T47D (cell line): ENCODE results near the gene TTC3.
A peak's percentile ranks its signal among the peaks of the same experiment; 100 is the strongest.
"Not testable (repeated sequence)": the region's sequence is repeated elsewhere in the genome, so short reads cannot be mapped to it uniquely, and the experiment has no call there.

Source experiments
- DNase-seq, 2 experiments: peaks; one replicate each; pipeline versions ENCODE4 v3.0.0 to v3.0.0-alpha.2; 2011 to 2012; ENCODE audit warnings: low read depth in 1 of 2, low spot score in 1 of 2
- JUND ChIP-seq: IDR thresholded peaks from 2 replicates; pipeline ENCODE4 v1.6.1; 2012; ENCODE audit warnings: low read depth
- in situ Hi-C: cut with HindIII; loops from 2 replicates; pipeline ENCODE4 v1.10.0; 2016; ENCODE audit warnings: low sequenced_read_pairs, low pct_unique_long_range_greater_than_20kb

The TTC3 gene

DNA sequence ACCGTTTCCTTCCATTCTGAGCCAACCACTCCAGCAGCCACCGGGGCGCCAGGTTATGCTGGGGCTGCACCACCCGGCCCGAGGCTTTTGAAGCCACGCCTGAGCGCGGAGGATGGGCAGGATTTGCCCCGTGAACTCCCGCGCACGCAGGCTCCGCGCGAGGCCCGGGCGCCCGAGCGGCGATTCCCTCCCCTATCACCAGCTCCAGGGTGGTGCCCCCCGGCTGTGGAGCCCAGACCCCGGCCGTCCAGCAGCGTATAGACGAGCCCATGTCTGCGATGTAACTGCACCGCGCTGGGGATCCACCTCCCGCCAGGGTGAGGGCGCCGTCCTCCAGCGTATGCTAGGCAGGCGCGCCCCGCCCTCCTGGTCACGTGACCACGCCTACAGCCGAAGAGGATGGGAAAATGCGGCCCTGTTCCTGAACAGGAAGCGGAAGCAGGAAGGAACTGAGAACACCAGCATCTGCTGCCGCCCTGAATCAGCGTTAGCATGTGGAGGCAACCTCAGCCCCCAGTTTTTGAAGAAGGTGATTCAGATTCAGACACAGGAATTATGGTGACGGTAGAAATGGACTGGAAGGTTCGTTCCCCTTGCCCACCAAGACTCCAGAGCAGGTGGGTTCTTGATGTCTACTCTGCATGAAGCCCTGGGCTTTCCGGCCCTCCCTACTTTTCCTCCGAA, 148.1 kb downstream of the TTC3 start:
- DNase-seq, result peak; percentile 37 to 81
- no peak for TF ChIP-seq JUND
- in situ Hi-C loops, result no loop called here

- in situ Hi-C loops, DNase-seq: not testable (repeated sequence)
Measured at GRCh38 chr21:37222248-37222647, 149.2 kb downstream of the TTC3 start.

DNA sequence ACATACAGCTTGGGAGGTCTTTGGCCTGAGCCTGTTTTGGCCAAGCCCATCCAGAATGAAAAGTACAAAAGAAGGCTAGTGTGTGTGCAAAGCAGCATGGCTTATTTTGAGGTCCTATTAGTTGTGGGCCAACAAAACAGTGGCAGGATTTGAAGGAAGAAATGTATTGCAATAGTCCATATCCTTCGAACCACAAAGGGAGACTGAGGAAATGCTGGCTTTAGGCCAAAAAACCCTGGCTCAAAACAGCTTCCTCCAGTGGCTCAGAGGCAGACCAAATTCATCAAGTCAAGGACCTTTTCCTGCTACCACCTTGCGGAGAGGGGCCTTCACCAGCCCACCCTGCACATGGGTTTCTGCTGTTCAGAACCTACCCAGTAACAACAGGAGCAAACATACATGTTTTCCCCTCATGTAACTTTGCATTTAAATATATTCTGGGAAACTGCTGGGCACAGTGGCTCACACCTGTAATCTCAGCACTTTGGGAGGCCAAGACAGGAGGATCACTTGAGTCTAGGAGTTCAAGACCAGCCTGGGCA, 150.8 kb downstream of the TTC3 start:
- in situ Hi-C loops, result no loop called here
- no peak for TF ChIP-seq JUND

GRCh38 chr21:37224861-37225839, 152.1 kb downstream of the TTC3 start:
- in situ Hi-C loops, result no loop called here
- no peak for DNase-seq
- TF ChIP-seq JUND, result no peak

More for the DNA sequence above, 150.8 kb downstream of the TTC3 start:
- DNase-seq, result no peak

DNA sequence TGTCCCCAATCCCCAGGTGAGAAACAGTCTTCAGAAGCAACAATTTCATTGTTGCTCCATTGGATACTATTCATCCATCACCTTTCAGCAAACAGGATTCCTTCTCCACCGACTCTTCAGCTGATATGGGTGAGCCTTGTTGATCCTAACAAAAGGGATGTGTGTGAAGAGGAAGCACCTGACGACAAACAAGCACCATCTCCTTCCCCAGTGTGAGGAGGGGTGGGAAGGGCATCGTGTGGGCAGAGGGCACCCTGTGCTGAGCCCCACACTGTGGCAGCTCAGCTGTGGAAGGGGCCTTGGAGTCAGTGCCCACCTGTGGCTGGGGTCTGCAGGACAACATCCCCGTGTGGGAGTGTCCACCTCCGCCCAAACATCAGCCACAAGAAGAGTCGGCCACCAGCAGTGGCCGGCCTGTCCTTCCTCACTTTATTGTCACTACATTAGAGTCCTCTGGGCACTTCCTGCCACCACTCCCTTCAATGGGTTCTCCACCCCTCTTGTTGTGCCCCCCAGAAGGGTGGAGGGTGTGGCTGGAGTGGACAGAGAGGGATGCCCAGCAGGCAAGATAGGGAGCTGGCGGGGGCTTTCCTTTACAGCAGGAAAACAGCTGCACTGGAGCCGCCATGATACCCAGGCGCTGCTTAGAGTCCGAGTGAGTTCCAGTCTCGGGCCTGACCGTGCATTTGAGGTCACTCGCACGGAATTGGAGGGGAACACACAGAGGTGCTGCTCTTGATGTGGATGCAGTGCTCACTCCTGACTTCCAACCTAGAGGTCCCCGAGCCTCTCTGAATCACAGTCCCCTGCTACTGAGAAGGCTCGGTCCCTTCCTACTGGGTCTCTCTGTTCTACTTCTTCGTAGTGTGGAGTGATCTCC, 153.2 kb downstream of the TTC3 start:
- in situ Hi-C loops, result no loop called here
- no peak for TF ChIP-seq JUND
- no peak for DNase-seq

GRCh38 chr21:37227071-37228002, 154.3 kb downstream of the TTC3 start:
- no peak for DNase-seq
- in situ Hi-C loops, result no loop called here
- TF ChIP-seq JUND, result no peak

DNA sequence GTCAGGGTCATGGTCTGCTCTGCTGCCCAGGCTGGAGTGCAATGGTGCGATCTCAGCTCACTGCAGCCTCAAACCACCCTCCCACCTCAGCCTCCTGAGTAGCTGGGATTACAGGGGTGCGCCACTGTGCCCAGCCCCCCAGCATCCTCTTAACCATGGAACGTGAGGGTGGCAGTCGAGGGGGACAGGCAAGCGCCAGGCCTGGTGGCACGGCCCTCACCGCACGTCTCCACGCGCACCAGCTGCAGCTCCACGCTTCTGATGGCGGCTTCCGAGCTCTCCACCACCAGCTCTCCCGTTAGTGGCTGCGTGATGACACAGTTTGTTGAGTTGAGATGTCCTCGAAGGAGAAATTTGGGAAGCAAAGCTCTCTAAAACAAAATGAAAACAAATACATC, 154.9 kb downstream of the TTC3 start:
- in situ Hi-C loops, result no loop called here
- DNase-seq, result no peak
- no peak for TF ChIP-seq JUND

- no peak for DNase-seq
- in situ Hi-C loops, result no loop called here
- TF ChIP-seq JUND, result no peak
Measured at GRCh38 chr21:37230632-37231248, 157.7 kb downstream of the TTC3 start.

DNA sequence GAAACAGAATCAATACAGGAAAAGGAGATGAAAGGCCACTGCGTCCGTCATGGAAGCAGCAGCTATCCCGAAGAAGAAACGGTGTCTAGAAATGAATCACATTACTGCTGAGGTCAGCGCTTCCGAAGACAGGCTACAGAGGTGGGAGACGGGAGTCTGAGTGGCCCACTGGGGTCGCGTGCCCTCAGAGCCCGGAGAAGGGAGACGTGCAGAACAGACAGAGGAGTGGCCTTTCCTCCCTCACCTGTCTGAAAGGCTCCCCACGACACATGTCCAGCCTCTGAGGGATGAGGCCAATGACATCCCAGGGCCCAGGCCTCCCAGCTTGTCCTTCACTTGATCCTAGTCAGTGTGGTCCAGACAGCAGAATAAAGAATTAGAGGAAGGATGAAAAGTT, 158.2 kb downstream of the TTC3 start:
- TF ChIP-seq JUND, result no peak
- no peak for DNase-seq
- in situ Hi-C loops, result no loop called here

- no peak for TF ChIP-seq JUND
- DNase-seq, result no peak
- in situ Hi-C loops, result no loop called here
Measured at GRCh38 chr21:37231671-37232070, 158.6 kb downstream of the TTC3 start.
